MM.1S (cell line): Measurements from ENCODE around the gene FNTB.

Experiments used
- CTCF ChIP-seq: fragments of 300-600 bp; sonication (generic); IDR thresholded peaks from 2 replicates; pipeline ENCODE4 v1.5.1; 2016; ENCODE audit warnings: antibody characterized with exemption, low read length, mixed read lengths
- EZH2 ChIP-seq: fragments of 300-600 bp; sonication (generic); optimal IDR thresholded peaks from 2 replicates; pipeline ENCODE3; 2017; ENCODE audit warnings: low read depth, mild to moderate bottlenecking, antibody characterized with exemption, low read length, mixed read lengths
- EZH2phosphoT487 ChIP-seq: fragments of 300-600 bp; sonication (generic); IDR thresholded peaks from 2 replicates; pipeline ENCODE4 v1.6.1; 2018; ENCODE audit warnings: antibody characterized with exemption, low read length

GRCh38 chr14:65102441-65103149 is 115.9 kb downstream of the FNTB start, which contains the start of gene MAX:
- TF ChIP-seq CTCF (no peak), EZH2 (no peak), EZH2phosphoT487 (no peak)
